NCI-H2081 treated with DMSO at 0.1 percent for 48 hours (cell line): ENCODE data around the gene ZNF496.

Experiments
- DNase-seq: peaks from one replicate; lab custom pipeline; 2025; lab: John Stamatoyannopoulos, UW

ZNF496 gene

DNA sequence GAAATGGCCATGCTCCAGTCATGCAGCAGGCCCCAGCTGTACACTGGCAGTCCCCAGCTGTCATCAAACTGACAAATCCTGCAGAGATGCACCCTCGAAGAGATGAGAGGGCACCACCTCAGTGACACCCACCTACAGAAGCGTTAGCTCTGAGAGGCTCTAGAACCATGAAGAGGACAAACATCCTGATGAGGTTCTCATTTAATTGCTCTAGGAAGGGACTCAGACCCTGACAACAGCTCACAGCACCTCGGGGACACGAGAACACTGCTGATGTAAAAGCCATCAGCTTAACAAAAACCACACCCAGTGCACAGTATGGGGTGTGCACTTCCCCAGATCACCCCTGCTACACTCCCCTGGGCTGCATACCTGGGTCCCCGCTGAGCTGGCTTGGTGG, 3.4 kb downstream of the ZNF496 start:
- DNase-seq: no peak

DNA sequence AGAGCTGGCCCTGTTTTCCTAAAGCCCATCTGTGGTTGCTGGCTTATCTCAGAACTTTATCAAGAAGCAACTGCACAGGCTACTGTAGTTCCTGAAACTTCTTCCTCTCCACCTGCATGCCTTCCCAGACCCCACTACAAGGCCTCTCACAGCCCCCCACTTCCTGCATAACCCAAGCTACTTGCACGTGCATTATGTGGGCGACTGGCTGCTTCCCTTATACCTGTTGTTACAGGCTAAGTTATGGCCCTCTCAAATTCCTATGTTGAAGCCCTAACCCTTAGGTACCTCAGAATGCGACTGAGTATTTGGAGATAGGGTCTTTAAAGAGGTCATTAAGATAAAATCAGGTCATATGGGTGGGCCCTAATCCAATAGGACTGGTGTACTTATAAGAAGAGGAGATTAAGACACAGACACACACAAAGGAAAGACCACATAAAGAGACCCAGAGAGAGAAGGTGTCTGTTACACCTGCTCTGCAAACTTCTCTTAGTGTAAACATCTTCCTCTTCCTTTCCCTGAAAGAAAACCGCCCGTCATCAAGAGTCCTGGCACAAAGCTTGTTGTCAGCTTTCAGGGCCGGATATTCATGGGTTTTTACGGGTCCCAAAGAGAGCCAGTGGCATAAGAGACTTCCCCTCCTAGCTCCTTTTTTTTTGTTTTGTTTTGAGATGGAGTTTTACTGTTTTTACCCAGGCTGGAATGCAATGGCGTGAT, 5.1 kb downstream of the ZNF496 start:
- no peak for DNase-seq

GRCh38 chr1:247324923-247325322, 6.7 kb downstream of the ZNF496 start:
- DNase-seq: no peak

DNA sequence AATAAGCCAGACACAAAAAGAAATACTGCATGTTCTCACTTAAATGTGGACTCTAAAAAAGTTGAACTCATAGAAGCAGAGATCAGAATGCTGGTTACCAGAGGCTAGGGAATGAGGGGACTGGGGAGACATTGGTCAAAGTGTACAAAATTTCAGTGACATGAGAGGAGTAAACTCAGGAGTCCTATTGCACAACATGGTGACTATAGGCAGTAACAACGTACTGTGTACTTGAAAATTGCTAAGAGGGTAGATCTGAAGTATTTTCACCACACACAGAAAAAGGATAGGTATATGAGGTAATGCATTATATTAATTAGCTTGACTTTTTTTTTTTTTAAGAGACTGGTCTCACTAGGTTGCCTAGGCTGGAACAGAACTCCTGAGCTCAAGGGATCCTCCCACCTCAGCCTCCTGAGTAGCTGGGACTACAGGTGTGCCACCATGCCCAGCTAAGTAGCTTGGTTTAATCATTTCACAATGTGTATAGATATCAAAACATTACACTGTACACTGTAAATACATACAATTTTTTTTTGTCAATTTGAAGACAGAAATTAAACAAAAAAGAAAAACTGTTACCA, 7.4 kb downstream of the ZNF496 start:
- DNase-seq: no peak

- DNase-seq: no peak
Measured at GRCh38 chr1:247322849-247323586, 8.6 kb downstream of the ZNF496 start.

GRCh38 chr1:247322442-247322841, 9.2 kb downstream of the ZNF496 start:
- no peak for DNase-seq

GRCh38 chr1:247317702-247318101, 14.0 kb downstream of the ZNF496 start:
- DNase-seq: no peak

DNA sequence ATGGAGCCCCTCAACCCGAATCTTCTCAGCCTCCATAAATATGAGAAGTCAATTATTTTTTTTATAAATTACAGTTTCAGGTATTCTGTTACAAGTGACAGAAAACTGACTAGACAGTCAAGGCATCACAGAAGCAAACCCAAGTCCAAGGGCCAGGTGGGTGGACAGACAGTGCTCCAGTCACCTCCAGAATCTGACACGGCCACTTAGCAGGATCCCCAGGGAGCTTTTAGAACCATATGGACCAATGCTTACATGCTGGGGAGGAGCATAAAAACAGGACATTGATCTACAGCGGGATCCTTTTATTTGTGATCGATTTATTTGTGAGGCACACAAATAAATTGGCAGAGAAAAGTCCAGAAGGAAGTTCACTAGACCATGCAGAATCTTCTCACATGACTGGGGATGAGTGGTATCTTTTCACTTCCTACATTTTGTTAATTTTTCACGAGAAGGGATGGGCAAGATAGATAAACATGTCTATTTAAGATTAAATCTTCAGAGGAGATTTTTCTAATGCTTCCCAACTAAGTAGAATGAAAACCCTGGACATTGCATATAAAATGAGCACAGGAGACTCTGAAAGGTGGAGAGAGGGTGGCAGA, 15.0 kb downstream of the ZNF496 start:
- DNase-seq: no peak

DNA sequence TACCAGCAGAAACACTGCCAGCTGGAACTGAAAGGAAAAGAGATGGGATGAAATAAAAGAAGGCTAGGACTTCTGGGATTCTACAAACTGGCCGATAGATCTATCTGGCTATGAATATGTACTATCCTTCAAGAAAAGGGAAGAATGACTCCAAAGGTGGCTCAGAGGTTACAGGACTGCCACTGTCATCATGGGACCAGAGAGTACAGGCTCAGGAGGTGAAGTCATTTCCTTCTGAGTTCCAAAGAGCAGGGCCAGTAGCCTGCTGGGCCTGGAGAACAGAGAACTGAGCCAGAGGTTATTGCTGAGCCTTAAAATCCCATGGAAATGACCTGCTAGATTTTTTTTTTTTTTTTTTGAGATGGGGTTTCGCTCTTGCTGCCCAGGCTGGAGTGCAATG, 27.6 kb downstream of the ZNF496 start:
- DNase-seq: no peak

DNA sequence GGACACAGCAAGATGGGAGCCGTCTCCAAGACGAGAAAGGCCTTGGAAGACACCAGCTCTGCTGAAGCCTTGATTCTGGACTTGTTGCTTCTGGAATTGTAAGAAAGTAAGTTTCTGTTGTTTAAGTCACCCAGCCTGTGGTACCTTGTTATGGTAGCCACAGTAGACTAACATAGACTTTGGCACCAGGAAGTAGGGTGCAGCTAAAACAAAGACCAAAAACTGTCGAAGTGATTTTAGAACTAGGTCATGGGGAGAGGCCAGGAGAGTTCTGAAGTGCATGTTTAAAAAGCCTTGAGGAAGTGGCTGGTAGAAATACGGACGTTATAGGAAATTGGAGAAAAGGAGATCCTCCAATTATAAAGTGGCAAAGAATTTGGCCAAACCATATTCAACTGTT, 28.5 kb downstream of the ZNF496 start:
- no peak for DNase-seq

- DNase-seq: no peak
Measured at GRCh38 chr1:247301176-247301540, 30.5 kb downstream of the ZNF496 start.

GRCh38 chr1:247300491-247301175, 31.0 kb downstream of the ZNF496 start:
- DNase-seq: no peak

- DNase-seq: no peak
Measured at GRCh38 chr1:247299723-247300381, 31.8 kb downstream of the ZNF496 start.

DNA sequence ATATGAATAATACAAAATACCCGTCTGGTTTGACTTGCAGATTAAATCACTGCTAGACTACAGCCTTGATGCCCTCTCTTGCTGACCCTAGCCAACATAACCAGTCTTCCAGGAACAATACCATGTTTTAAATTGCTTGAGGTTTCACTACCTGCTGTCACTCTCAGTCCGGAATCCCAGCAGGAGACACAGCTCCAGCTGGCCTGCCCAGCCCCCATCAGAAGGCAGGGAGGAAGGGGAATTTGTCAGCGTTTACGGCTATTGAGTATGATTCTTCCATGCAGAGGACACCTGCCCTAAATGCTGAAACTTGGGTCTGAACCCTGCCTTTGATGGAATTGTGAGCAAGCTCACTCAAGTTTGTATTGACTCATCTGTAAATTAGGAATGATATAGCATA, 33.0 kb downstream of the ZNF496 start:
- DNase-seq: no peak

GRCh38 chr1:247298124-247298481, 33.6 kb downstream of the ZNF496 start:
- no peak for DNase-seq

- no peak for DNase-seq
Measured at GRCh38 chr1:247297263-247298123, 34.2 kb downstream of the ZNF496 start.

DNA sequence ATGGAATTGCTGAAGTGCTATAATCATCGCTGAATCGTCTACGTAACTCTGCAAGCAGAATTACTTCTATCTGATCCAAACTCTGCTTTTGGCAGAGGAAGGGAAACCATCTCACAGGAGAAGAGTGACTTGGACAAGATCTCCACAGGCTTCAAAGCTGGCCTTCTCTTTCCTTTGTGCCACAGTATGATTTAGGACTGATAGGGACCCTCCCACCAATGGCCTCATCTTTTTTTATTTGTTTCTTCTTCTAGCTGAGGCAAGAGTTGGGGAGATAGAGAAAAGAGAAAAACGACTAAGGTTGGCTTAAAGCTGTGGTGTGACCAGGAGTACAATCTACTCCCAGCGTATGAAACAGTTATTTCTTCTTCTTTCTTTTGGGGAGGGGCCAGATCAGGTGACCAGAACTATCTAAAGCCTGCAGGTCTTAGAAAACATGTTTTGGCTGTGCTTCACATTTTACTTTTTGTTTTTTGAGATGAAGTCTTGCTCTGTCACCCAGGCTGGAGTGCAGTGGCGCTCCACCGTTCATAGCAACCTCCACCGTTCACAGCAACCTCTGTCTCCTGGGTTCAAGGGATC, 35.0 kb downstream of the ZNF496 start:
- no peak for DNase-seq

DNA sequence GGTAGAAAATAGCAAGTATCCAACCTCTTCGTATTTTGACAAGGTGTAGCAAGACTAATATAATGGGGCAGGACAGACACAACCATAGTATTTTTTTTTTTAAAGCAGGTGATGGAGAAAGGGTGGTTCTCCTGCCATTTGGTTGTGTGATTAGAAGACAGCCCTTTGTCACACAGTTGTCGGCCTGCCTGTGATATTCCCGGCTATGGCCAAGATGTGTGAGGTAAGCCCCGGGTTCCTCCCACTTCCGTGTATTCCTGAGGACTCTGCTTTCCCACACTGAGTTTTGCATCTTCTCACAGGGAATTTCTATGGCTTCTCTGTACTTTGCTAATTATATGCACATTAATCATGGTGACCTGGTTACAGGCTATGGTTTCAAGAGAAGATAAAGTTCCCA, 35.9 kb downstream of the ZNF496 start:
- DNase-seq: no peak

DNA sequence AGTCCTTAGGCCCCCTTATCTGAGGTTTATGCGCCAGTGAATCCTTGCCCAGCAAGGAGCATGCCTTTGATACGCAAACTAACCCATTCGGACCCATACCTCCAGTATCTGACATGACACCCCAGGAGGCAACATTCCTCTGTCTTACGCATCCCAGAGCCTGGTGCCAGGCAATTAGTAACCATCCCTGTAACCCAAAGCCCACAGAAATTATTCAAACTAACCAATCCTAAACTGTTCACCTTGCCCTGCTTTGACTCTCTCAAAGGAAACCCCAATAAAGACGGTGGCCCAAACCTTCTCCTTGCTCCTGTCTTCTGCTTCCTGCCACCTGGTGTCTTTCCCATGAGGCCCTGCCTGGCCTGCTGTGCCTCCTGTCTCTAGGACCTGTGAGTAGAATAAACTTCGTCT, 36.4 kb downstream of the ZNF496 start:
- DNase-seq: no peak

GRCh38 chr1:247294282-247294681, 37.4 kb downstream of the ZNF496 start:
- no peak for DNase-seq

GRCh38 chr1:247293047-247293446, 38.6 kb downstream of the ZNF496 start:
- no peak for DNase-seq
